Vagina (tissue), 2 donors: ENCODE data around the gene SAP30BP. TPM values are rescaled to one million over a fixed set of nuclear protein-coding genes. Genes with fewer than 3 reads are reported as not detected.
A peak's percentile ranks its signal among the peaks of the same experiment; 100 is the strongest.

Source experiments
- DNase-seq, 2 donors: peaks; one replicate each; pipeline ENCODE4 v3.0.0-alpha.2; 2017; ENCODE audit errors: extremely low spot score in 2 of 2
- H3K27ac ChIP-seq: fragments of 200-600 bp; sonication (generic); one replicate; pipeline ENCODE4 v1.5.1; 2019
- H3K27me3 ChIP-seq: fragments of 200-600 bp; sonication (generic); one replicate; pipeline ENCODE4 v1.5.1; 2019
- H3K36me3 ChIP-seq, 2 donors: fragments of 200-600 bp; sonication (generic); one replicate each; pipeline ENCODE4 v1.5.1; 2017 to 2019
- H3K4me1 ChIP-seq: fragments of 200-600 bp; sonication (generic); one replicate; pipeline ENCODE4 v1.5.1; 2019
- H3K4me3 ChIP-seq, 2 donors: fragments of 200-600 bp; sonication (generic); 1 replicate in 1 of 2; 2 replicates in 1 of 2; pipeline ENCODE4 v1.5.1; 2016 to 2019
- H3K9me3 ChIP-seq: fragments of 200-600 bp; sonication (generic); one replicate; pipeline ENCODE4 v1.5.1; 2019
- POLR2A ChIP-seq, 2 donors: fragments of 450-650 bp; IDR thresholded peaks; one replicate each; pipeline ENCODE4 v1.6.1; 2017; ENCODE audit warnings: antibody characterized with exemption in 2 of 2, mild to moderate bottlenecking in 2 of 2, moderate library complexity in 2 of 2
- POLR2AphosphoS5 ChIP-seq, 2 donors: sonication (generic); formaldehyde crosslinking; IDR thresholded peaks; one replicate each; pipeline ENCODE4 v1.9.0; 2017; ENCODE audit warnings: antibody characterized with exemption in 2 of 2, mild to moderate bottlenecking in 2 of 2, low read depth in 1 of 2; ENCODE audit not compliant: insufficient read depth in 1 of 2
- intact Hi-C: fragments of 100-400 bp; cut with DNase I; formaldehyde crosslinking; loops from one replicate; pipeline ENCODE4 v1.15.1; 2023
- total RNA-seq: library from RNA; depleted of rRNA; stranded (reverse); fragments of >200 nt; gene quantifications from one replicate; pipeline ENCODE4 v1.2.3, GENCODE V29; 2016
- TF ChIP-seq, protein P1 (sequence below), 3 experiments: fragments of 450-650 bp in 2 of 3; fragments of 200-600 bp in 1 of 3; sonication (generic) in 1 of 3; IDR thresholded peaks; one replicate each; pipeline ENCODE4 v1.5.1; 2017 to 2019; ENCODE audit warnings: antibody characterized with exemption in 3 of 3, mild to moderate bottlenecking in 2 of 3, moderate library complexity in 2 of 3

SAP30BP gene
- total RNA-seq, 1 donor from 2014 or later: 79.1 TPM

DNA sequence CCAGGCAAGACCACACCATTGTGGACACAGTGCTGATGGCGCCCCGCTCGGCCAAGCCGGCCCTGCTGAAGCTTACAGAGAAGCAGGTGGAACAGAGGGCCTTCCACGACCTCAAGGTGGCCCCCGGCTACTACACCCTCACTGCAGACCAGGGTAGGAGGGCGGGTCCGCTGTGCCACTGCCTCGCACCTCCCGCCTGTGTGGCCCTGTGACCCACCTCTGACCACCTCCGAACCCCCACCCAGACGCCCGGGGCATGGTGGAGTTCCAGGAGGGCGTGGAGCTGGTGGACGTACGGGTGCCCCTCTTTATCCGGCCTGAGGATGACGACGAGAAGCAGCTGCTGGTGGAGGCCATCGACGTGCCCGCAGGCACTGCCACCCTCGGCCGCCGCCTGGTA is 75.2 kb downstream of the SAP30BP start:
- Histone ChIP-seq H3K36me3 (peaks cover 0 to 11% of the 10 kb centered on the region in 2 donors), H3K4me3 (no peak overlapping the region), H3K27me3 (no peaks in the 10 kb centered on the region), H3K27ac (no peak overlapping the region), H3K4me1 (peaks cover 3% of the 10 kb centered on the region), H3K9me3 (no peaks in the 10 kb centered on the region)
- intact Hi-C loops: no loop called here
- TF ChIP-seq POLR2A (IDR thresholded peaks at IDR 0.05) (no peak), POLR2AphosphoS5 (IDR thresholded peaks at IDR 0.05; ENCODE audit: insufficient read depth in 1 of 2, low read depth in 1 of 2) (no peak)
- TF ChIP-seq, protein P1, sequence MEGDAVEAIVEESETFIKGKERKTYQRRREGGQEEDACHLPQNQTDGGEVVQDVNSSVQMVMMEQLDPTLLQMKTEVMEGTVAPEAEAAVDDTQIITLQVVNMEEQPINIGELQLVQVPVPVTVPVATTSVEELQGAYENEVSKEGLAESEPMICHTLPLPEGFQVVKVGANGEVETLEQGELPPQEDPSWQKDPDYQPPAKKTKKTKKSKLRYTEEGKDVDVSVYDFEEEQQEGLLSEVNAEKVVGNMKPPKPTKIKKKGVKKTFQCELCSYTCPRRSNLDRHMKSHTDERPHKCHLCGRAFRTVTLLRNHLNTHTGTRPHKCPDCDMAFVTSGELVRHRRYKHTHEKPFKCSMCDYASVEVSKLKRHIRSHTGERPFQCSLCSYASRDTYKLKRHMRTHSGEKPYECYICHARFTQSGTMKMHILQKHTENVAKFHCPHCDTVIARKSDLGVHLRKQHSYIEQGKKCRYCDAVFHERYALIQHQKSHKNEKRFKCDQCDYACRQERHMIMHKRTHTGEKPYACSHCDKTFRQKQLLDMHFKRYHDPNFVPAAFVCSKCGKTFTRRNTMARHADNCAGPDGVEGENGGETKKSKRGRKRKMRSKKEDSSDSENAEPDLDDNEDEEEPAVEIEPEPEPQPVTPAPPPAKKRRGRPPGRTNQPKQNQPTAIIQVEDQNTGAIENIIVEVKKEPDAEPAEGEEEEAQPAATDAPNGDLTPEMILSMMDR (IDR thresholded peaks at IDR 0.05): no peak
- DNase-seq: no peak

DNA sequence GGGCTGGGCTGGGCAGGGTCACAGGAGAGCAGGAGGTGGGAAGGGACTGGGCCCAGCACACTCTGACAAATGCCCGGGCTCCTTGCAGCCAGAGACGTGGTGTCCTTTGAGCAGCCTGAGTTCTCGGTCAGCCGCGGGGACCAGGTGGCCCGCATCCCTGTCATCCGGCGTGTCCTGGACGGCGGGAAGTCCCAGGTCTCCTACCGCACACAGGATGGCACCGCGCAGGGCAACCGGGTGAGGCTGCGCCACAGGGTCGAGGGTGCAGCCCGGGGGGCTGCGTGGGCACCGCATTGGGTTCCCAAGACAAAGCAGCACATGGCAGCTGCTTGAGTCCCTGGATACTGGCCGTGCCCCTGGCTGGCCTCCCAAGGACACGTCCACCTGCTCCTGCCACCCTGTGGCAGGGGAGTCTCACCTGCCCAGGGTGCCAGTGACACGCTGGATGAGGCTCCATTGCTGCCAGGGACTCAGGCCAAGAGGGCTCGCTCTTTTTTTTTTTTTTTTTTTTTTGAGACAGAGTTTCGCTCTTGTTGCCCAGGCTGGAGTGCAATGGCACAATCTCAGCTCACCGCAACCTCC is 76.6 kb downstream of the SAP30BP start:
- intact Hi-C loops: no loop called here
- H3K27ac ChIP-seq: no peak overlapping the region
- TF ChIP-seq POLR2AphosphoS5 (IDR thresholded peaks at IDR 0.05; ENCODE audit: insufficient read depth in 1 of 2, low read depth in 1 of 2) (no peak), POLR2A (IDR thresholded peaks at IDR 0.05) (no peak)
- TF ChIP-seq, protein P1 (IDR thresholded peaks at IDR 0.05): no peak
- no peaks in the 10 kb centered on the region for H3K9me3 ChIP-seq
- no peak overlapping the region for H3K4me3 ChIP-seq
- H3K4me1 ChIP-seq: peaks cover 8% of the 10 kb centered on the region
- H3K27me3 ChIP-seq: no peaks in the 10 kb centered on the region
- peaks cover 0 to 11% of the 10 kb centered on the region in 2 donors for H3K36me3 ChIP-seq
- no peak for DNase-seq

DNA sequence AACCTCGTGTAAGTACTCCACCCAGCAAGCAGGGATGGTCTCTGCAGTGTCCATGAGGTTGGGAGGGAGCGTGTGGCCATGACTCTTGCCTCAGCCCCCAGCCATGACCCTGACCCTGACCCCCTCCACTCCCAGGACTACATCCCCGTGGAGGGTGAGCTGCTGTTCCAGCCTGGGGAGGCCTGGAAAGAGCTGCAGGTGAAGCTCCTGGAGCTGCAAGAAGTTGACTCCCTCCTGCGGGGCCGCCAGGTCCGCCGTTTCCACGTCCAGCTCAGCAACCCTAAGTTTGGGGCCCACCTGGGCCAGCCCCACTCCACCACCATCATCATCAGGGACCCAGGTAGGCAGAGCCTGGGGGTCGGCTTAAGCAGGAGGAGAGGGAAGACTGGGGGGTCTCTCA is 81.6 kb downstream of the SAP30BP start:
- no peaks in the 10 kb centered on the region for H3K9me3 ChIP-seq
- TF ChIP-seq POLR2AphosphoS5 (IDR thresholded peaks at IDR 0.05; ENCODE audit: insufficient read depth in 1 of 2, low read depth in 1 of 2) (no peak), POLR2A (IDR thresholded peaks at IDR 0.05) (no peak)
- TF ChIP-seq, protein P1 (IDR thresholded peaks at IDR 0.05): no peak
- no peak overlapping the region for H3K27ac ChIP-seq
- H3K4me3 ChIP-seq: no peak overlapping the region
- DNase-seq: no peak
- H3K36me3 ChIP-seq: peaks cover 0 to 6% of the 10 kb centered on the region in 2 donors
- intact Hi-C loops: no loop called here
- H3K27me3 ChIP-seq: no peaks in the 10 kb centered on the region
- H3K4me1 ChIP-seq: peaks cover 26% of the 10 kb centered on the region

DNA sequence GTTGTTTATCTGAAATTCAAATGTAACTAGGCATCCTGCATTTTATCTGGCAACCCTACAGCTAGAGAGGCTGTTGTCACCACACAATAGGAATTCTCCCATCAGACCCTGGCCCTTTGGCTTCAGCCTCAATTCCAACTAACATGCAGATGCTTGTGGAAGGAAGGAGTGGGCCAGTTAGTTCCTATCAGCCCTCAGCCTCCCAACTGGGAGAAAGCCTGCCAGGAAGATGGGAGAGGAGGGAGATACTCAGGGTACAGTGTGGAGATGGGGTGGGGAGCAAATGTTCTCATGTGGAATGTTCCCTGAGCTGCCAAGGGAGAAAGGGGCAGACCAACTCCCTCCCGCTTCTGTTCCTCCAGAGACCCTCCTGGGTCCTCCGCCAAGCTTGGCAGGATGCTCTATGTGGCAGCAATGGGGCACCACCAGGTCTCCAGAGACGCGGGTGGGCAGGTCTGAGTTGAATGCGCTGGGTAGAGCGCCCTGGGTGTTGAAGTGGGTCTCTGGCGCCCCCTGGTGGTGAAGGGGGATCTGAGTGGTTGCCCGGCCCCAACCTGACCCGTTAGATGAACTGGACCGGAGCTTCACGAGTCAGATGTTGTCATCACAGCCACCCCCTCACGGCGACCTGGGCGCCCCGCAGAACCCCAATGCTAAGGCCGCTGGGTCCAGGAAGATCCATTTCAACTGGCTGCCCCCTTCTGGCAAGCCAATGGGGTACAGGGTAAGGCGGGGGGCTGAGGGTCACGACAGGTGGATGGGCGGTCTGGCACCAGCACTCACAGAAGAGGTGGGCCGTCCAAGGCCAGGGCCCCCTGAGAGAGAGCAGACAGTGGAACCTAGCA is 82.6 kb downstream of the SAP30BP start:
- no peak for DNase-seq
- Histone ChIP-seq H3K27me3 (no peaks in the 10 kb centered on the region), H3K4me3 (no peak overlapping the region), H3K9me3 (no peaks in the 10 kb centered on the region), H3K4me1 (peaks cover 34% of the 10 kb centered on the region), H3K27ac (no peak overlapping the region), H3K36me3 (peaks cover 0 to 6% of the 10 kb centered on the region in 2 donors)
- TF ChIP-seq POLR2A (IDR thresholded peaks at IDR 0.05) (no peak), POLR2AphosphoS5 (IDR thresholded peaks at IDR 0.05; ENCODE audit: insufficient read depth in 1 of 2, low read depth in 1 of 2) (peak; percentile 26 to 44)
- TF ChIP-seq, protein P1 (IDR thresholded peaks at IDR 0.05): peak; percentile 89 to 96 (median 95)
- intact Hi-C loops: loop anchor here (5.0 kb wide), 2 partner anchors 77 to 117 kb away; partner anchors contain the start of gene SMIM5
